Keratinocyte (primary cell): Measurements from ENCODE around the gene KAT6B. TPM values are rescaled to one million over a fixed set of nuclear protein-coding genes. Genes with fewer than 3 reads are reported as not detected.

Source experiments
- DNase-seq: peaks from one replicate; pipeline ENCODE4 v3.0.0-alpha.2; 2011; ENCODE audit warnings: low read depth, missing footprints, low spot score
- FAIRE-seq: peaks from 2 replicates; lab custom pipeline; 2011; peaks lifted over from hg19 to GRCh38; lab: Jason Lieb, UNC
- H2AFZ ChIP-seq: 2 replicates; pipeline ENCODE4 v1.6.0; 2012; ENCODE audit warnings: low read length, control low read depth, inconsistent platforms; ENCODE audit not compliant: control insufficient read depth
- H3K27ac ChIP-seq: 2 replicates; pipeline ENCODE4 v1.5.1; 2011; ENCODE audit warnings: low read length; ENCODE audit not compliant: control insufficient read depth, insufficient read depth
- H3K27me3 ChIP-seq: 3 replicates; pipeline ENCODE4 v1.6.0; 2011; ENCODE audit warnings: low read length; ENCODE audit not compliant: control insufficient read depth, insufficient read depth; ENCODE audit errors: extremely low read depth
- H3K36me3 ChIP-seq, 2 experiments: 2 replicates in 1 of 2; 3 replicates in 1 of 2; pipeline ENCODE4 v1.5.1; 2011; ENCODE audit warnings: low read length in 2 of 2, mild to moderate bottlenecking in 1 of 2; ENCODE audit not compliant: control insufficient read depth in 2 of 2, insufficient read depth in 2 of 2; ENCODE audit errors: extremely low read depth in 1 of 2
- H3K4me1 ChIP-seq: 3 replicates; pipeline ENCODE4 v1.5.1; 2011; ENCODE audit warnings: low read length; ENCODE audit not compliant: control insufficient read depth, insufficient read depth; ENCODE audit errors: extremely low read depth
- H3K4me2 ChIP-seq: 3 replicates; pipeline ENCODE4 v1.6.0; 2011; ENCODE audit warnings: low read depth, low read length; ENCODE audit not compliant: control insufficient read depth, insufficient read depth; ENCODE audit errors: extremely low read depth
- H3K4me3 ChIP-seq, 3 experiments: fragments of 200-600 bp in 1 of 3; sonication (generic) in 1 of 3; 2 replicates in 2 of 3; 3 replicates in 1 of 3; pipeline ENCODE4 v1.5.1; 2011 to 2016; ENCODE audit warnings: low read length in 3 of 3, mild to moderate bottlenecking in 3 of 3, control low read depth in 2 of 3, inconsistent platforms in 1 of 3, low read depth in 1 of 3, mixed read lengths in 1 of 3, mixed run types in 1 of 3, moderate library complexity in 1 of 3; ENCODE audit not compliant: control insufficient read depth in 2 of 3, insufficient read depth in 2 of 3; ENCODE audit errors: extremely low read depth in 1 of 3
- H3K79me2 ChIP-seq: 2 replicates; pipeline ENCODE4 v1.6.0; 2012; ENCODE audit warnings: low read length; ENCODE audit not compliant: control insufficient read depth, insufficient read depth
- H3K9ac ChIP-seq: 3 replicates; pipeline ENCODE4 v1.6.0; 2011; ENCODE audit warnings: low read length; ENCODE audit not compliant: control insufficient read depth, insufficient read depth; ENCODE audit errors: extremely low read depth
- H3K9me1 ChIP-seq: 3 replicates; pipeline ENCODE4 v1.6.0; 2011; ENCODE audit warnings: low read length; ENCODE audit not compliant: control insufficient read depth, insufficient read depth; ENCODE audit errors: extremely low read depth
- H3K9me3 ChIP-seq: 2 replicates; pipeline ENCODE4 v1.5.1; 2012; ENCODE audit warnings: low read depth, low read length; ENCODE audit not compliant: control insufficient read depth
- H4K20me1 ChIP-seq: 3 replicates; pipeline ENCODE4 v1.6.0; 2011; ENCODE audit warnings: low read length; ENCODE audit not compliant: control insufficient read depth, insufficient read depth; ENCODE audit errors: extremely low read depth
- CTCF ChIP-seq, 3 experiments: IDR thresholded peaks in 1 of 3; conservative IDR thresholded peaks in 1 of 3; optimal IDR thresholded peaks in 1 of 3; 2 replicates in 2 of 3; 3 replicates in 1 of 3; pipeline versions ENCODE3 to v1.5.1; 2011; ENCODE audit warnings: low read length in 3 of 3, mild to moderate bottlenecking in 3 of 3, moderate library complexity in 2 of 3, control low read depth in 1 of 3, inconsistent platforms in 1 of 3; ENCODE audit not compliant: insufficient read depth in 2 of 3; ENCODE audit errors: extremely low read depth in 1 of 3
- EZH2 ChIP-seq: IDR thresholded peaks from one replicate; pipeline ENCODE4 v1.6.1; 2012; ENCODE audit warnings: inconsistent platforms, mild to moderate bottlenecking, low read length, moderate library complexity
- dilution Hi-C: fragments of 300-500 bp; cut with MboI; formaldehyde crosslinking; loops from one replicate; pipeline ENCODE4 v1.7.0; 2020; ENCODE audit warnings: low sequenced_read_pairs; ENCODE audit not compliant: extremely low pct_ligation_motif_present
- polyA plus RNA-seq, 5 experiments: library from polyadenylated mRNA; depleted of rRNA in 3 of 5; stranded (reverse) in 3 of 5; stranded (forward) in 1 of 5; unstranded in 1 of 5; fragments of >200 nt; gene quantifications; 1 replicate in 1 of 5; 2 replicates in 3 of 5; 3 replicates in 1 of 5; pipeline versions ENCODE4 v1.2.1 to v1.2.3, GENCODE V29; 2011 to 2012; ENCODE audit warnings: missing spikeins in 2 of 5, low read depth in 1 of 5, low replicate concordance in 1 of 5

Gene KAT6B
- polyA plus RNA-seq, 1 donor (not counting 4 experiments of a cell fraction or from before 2014, with no cell fraction given): 2.9 TPM

- Histone ChIP-seq H3K9ac (no peak overlapping the region), H3K4me3 (no peak overlapping the region), H3K36me3 (peaks cover 1 to 5% of the 10 kb centered on the region in 2 experiments), H4K20me1 (no peaks in the 10 kb centered on the region), H3K27me3 (no peaks in the 10 kb centered on the region), H3K27ac (no peak overlapping the region), H3K9me3 (no peaks in the 10 kb centered on the region), H2AFZ (no peak overlapping the region), H3K9me1 (no peaks in the 10 kb centered on the region), H3K4me2 (no peak overlapping the region), H3K79me2 (no peaks in the 10 kb centered on the region), H3K4me1 (no peaks in the 10 kb centered on the region)
- FAIRE-seq (no peak), DNase-seq (no peak)
- TF ChIP-seq CTCF (optimal IDR thresholded peaks at IDR 0.05 in 1 of 3, IDR thresholded peaks at IDR 0.05 in 1 of 3, conservative IDR thresholded peaks at IDR 0.05 in 1 of 3; ENCODE audit: extremely low read depth in 1 of 3, insufficient read depth in 2 of 3, low read length in 3 of 3) (no peak), EZH2 (no peak)
- dilution Hi-C loops: no loop called here
Measured at GRCh38 chr10:74981831-74982633, 155.6 kb downstream of the KAT6B start.

- H4K20me1 ChIP-seq: no peaks in the 10 kb centered on the region
- DNase-seq: no peak
- no peak overlapping the region for H3K4me3 ChIP-seq
- H3K27me3 ChIP-seq: no peaks in the 10 kb centered on the region
- no peak for TF ChIP-seq EZH2
- no peak for TF ChIP-seq CTCF (optimal IDR thresholded peaks at IDR 0.05 in 1 of 3, IDR thresholded peaks at IDR 0.05 in 1 of 3, conservative IDR thresholded peaks at IDR 0.05 in 1 of 3; ENCODE audit: extremely low read depth in 1 of 3, insufficient read depth in 2 of 3, low read length in 3 of 3)
- no peaks in the 10 kb centered on the region for H3K79me2 ChIP-seq
- H3K9ac ChIP-seq: no peak overlapping the region
- FAIRE-seq: no peak
- no peaks in the 10 kb centered on the region for H3K9me1 ChIP-seq
- H3K9me3 ChIP-seq: no peaks in the 10 kb centered on the region
- no peak overlapping the region for H3K4me2 ChIP-seq
- H3K36me3 ChIP-seq: peaks cover 1 to 5% of the 10 kb centered on the region in 2 experiments
- no peak overlapping the region for H3K27ac ChIP-seq
- H2AFZ ChIP-seq: no peak overlapping the region
- dilution Hi-C loops: no loop called here
- no peaks in the 10 kb centered on the region for H3K4me1 ChIP-seq
Measured at GRCh38 chr10:74982634-74982982, 156.2 kb downstream of the KAT6B start.
